ENCODE results near the gene PFKM.
"Not testable (repeated sequence)": the region's sequence is repeated elsewhere in the genome, so short reads cannot be mapped to it uniquely, and the experiment has no call there.

PFKM gene

DNA sequence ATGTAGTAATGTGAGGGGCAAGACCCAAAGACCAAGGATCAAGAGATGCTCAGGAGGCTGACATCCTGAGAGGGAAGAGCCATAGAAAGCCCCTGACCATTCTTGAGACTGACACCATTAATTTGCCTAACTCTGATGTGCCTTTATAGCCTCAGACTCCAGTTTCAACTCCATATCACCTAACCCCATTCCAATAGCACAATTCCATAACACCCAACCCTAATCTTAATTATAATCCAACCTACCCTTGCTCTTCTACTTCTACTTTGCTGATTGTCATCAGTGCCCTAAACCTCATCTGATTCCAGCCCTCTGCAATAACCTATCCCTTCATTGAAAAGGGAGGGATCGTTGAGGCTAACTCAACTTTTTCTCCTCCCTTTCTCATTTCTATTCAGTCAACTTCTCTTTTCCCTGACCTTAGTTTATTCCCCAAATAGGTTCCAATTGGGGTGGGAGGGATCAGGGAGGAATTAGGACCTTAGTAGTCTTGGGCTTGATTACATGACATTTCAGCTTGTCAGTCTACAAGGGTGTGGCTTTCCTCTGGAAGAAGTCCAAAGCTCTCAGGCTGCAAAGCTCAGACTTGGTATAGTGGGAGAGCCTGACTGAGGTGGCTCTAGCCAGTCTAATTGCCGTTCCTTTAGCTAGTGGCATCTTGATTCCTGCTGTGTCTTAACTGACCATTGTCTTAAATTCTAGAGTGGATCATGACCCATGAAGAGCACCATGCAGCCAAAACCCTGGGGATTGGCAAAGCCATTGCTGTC, 3.1 kb downstream of the PFKM start:
- peaks cover 29% of the 10 kb centered on the region for H3K4me1 ChIP-seq
- peaks cover 38% of the 10 kb centered on the region for H3K36me3 ChIP-seq (replicated peaks)
- no peaks in the 10 kb centered on the region for H3K9me3 ChIP-seq
- in situ Hi-C loops (cut with MboI; ENCODE audit: low sequenced_read_pairs), result no loop called here
- DNase-seq (ENCODE audit: low spot score in 2 of 2), result no peak
- H3K27me3 ChIP-seq (ENCODE audit: low read depth), result peaks cover 6% of the 10 kb centered on the region; the same call in 1 of the 2 replicates
- no peak overlapping the region for H3K4me3 ChIP-seq

DNA sequence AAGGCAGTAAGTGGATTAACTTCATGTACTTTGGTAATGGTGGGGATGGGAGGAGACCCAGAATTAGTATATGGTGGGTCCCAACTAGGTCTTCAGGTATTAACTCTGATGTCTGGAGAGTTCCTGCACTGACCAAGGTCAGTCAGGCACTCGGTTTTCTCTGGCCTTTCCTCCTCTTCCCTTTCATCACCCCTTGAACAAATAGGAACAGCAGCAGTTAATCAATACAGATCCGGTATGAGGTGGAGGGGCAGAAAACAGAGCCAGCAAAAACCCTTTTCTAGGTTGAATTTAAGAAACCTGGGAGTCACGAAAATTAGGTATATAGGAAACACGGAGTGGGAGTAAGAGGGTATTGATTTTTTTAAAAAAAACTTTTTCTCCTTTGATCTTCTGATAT, 4.0 kb downstream of the PFKM start:
- in situ Hi-C loops (cut with MboI; ENCODE audit: low sequenced_read_pairs), result no loop called here
- H3K4me1 ChIP-seq, result peaks cover 27% of the 10 kb centered on the region
- DNase-seq (ENCODE audit: low spot score in 2 of 2), result no peak
- H3K4me3 ChIP-seq, result no peak overlapping the region
- peaks cover 48% of the 10 kb centered on the region for H3K36me3 ChIP-seq (replicated peaks)
- no peaks in the 10 kb centered on the region for H3K27me3 ChIP-seq (ENCODE audit: low read depth)
- H3K9me3 ChIP-seq, result no peaks in the 10 kb centered on the region

GRCh38 chr12:48125542-48125941, 6.4 kb downstream of the PFKM start:
- H3K4me3 ChIP-seq; in situ Hi-C loops (cut with MboI; ENCODE audit: low sequenced_read_pairs); H3K27me3 ChIP-seq (ENCODE audit: low read depth); DNase-seq (ENCODE audit: low spot score in 2 of 2); H3K9me3 ChIP-seq: not testable (repeated sequence)
- peaks cover 13% of the 10 kb centered on the region for H3K4me1 ChIP-seq
- H3K36me3 ChIP-seq (replicated peaks), result peaks cover 64% of the 10 kb centered on the region

DNA sequence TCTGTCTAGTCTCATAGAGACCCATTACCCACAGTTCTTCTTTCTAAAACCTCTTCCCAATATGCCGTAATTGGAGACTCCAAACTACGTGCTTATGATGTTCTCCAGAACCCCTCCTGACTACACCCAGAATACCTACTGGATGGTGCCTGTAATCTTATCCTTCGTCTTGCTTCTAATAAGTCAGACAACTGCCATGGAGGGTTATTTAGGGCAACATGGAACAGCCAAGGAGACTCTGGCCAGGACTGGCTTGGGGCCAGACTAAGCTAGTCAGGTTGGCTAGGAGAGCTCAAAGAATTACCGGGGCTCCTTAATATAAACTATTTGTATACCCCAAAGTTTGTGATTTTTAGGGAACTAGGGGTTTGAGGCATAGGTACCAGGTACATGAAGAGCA, 6.8 kb downstream of the PFKM start:
- Histone ChIP-seq H3K4me3 (no peak overlapping the region), H3K9me3 (no peaks in the 10 kb centered on the region), H3K36me3 (replicated peaks) (peaks cover 68% of the 10 kb centered on the region), H3K27me3 (ENCODE audit: low read depth) (no peaks in the 10 kb centered on the region), H3K4me1 (peaks cover 10% of the 10 kb centered on the region)
- no peak for DNase-seq (ENCODE audit: low spot score in 2 of 2)
- in situ Hi-C loops (cut with MboI; ENCODE audit: low sequenced_read_pairs), result no loop called here

GRCh38 chr12:48126953-48127630, 7.9 kb downstream of the PFKM start:
- no peak overlapping the region for H3K4me3 ChIP-seq
- no peaks in the 10 kb centered on the region for H3K9me3 ChIP-seq
- peaks cover 2% of the 10 kb centered on the region; the same call in 1 of the 2 replicates for H3K4me1 ChIP-seq
- peaks cover 77% of the 10 kb centered on the region for H3K36me3 ChIP-seq (replicated peaks)
- no peak for DNase-seq (ENCODE audit: low spot score in 2 of 2)
- in situ Hi-C loops (cut with MboI; ENCODE audit: low sequenced_read_pairs), result no loop called here
- no peaks in the 10 kb centered on the region for H3K27me3 ChIP-seq (ENCODE audit: low read depth)

- DNase-seq (ENCODE audit: low spot score in 2 of 2), result no peak
- Histone ChIP-seq H3K27me3 (ENCODE audit: low read depth) (no peaks in the 10 kb centered on the region), H3K4me1 (no peaks in the 10 kb centered on the region), H3K4me3 (no peak overlapping the region), H3K36me3 (replicated peaks) (peaks cover 81% of the 10 kb centered on the region), H3K9me3 (no peaks in the 10 kb centered on the region)
- in situ Hi-C loops (cut with MboI; ENCODE audit: low sequenced_read_pairs), result no loop called here
These were observed 9.6 kb downstream of the PFKM start for GRCh38 chr12:48128800-48129199.

- H3K27me3 ChIP-seq (ENCODE audit: low read depth), result no peaks in the 10 kb centered on the region
- in situ Hi-C loops (cut with MboI; ENCODE audit: low sequenced_read_pairs), result no loop called here
- no peaks in the 10 kb centered on the region for H3K4me1 ChIP-seq
- no peak for DNase-seq (ENCODE audit: low spot score in 2 of 2)
- no peaks in the 10 kb centered on the region for H3K9me3 ChIP-seq
- H3K4me3 ChIP-seq, result no peak overlapping the region
- H3K36me3 ChIP-seq (replicated peaks), result peaks cover 84% of the 10 kb centered on the region
These were observed 10.2 kb downstream of the PFKM start for GRCh38 chr12:48129376-48129775.

DNA sequence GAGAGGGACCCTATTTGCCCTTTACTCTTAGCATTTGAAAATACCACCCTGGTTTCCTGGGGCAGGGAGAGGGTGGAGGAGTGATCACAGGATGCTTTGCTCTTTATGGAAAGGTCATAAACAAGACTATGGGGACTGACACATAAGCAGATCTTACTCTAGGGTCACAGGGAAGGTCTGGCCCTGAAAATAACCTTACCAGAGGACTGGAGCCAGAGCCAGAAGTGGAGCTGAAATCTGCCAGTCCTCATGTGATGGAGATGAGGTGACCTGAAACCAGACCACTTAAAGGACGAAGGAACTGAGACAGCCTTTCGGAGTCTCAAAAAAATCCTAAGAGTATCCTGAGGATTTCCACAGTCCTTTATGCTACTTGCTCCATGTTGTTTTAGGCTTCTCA, 12.4 kb downstream of the PFKM start:
- in situ Hi-C loops (cut with MboI; ENCODE audit: low sequenced_read_pairs), result no loop called here
- Histone ChIP-seq H3K4me3 (no peak overlapping the region), H3K9me3 (no peaks in the 10 kb centered on the region), H3K27me3 (ENCODE audit: low read depth) (no peaks in the 10 kb centered on the region), H3K36me3 (replicated peaks) (peaks cover 84% of the 10 kb centered on the region), H3K4me1 (no peaks in the 10 kb centered on the region)
- DNase-seq (ENCODE audit: low spot score in 2 of 2), result no peak

DNA sequence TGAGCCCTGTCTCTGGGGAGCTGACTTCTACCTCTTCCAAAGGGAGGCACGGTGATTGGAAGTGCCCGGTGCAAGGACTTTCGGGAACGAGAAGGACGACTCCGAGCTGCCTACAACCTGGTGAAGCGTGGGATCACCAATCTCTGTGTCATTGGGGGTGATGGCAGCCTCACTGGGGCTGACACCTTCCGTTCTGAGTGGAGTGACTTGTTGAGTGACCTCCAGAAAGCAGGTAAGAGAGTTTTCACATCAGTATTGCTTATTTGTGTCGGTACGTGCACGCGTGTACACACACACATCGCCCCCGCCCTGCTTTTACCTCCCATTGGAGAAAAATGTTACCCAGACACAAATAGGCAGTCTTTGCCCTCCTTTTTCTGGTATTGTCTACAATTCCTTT, 13.7 kb downstream of the PFKM start:
- no peak overlapping the region for H3K4me3 ChIP-seq
- H3K4me1 ChIP-seq, result no peaks in the 10 kb centered on the region
- no peak for DNase-seq (ENCODE audit: low spot score in 2 of 2)
- peaks cover 80% of the 10 kb centered on the region for H3K36me3 ChIP-seq (replicated peaks)
- no peaks in the 10 kb centered on the region for H3K9me3 ChIP-seq
- H3K27me3 ChIP-seq (ENCODE audit: low read depth), result no peaks in the 10 kb centered on the region
- in situ Hi-C loops (cut with MboI; ENCODE audit: low sequenced_read_pairs), result no loop called here

- Histone ChIP-seq H3K9me3 (no peaks in the 10 kb centered on the region), H3K4me1 (no peaks in the 10 kb centered on the region), H3K36me3 (replicated peaks) (peaks cover 82% of the 10 kb centered on the region), H3K4me3 (no peak overlapping the region), H3K27me3 (ENCODE audit: low read depth) (no peaks in the 10 kb centered on the region)
- in situ Hi-C loops (cut with MboI; ENCODE audit: low sequenced_read_pairs), result no loop called here
- DNase-seq (ENCODE audit: low spot score in 2 of 2), result no peak
These were observed 15.9 kb downstream of the PFKM start for GRCh38 chr12:48135027-48135426.

GRCh38 chr12:48142818-48143674, 23.9 kb downstream of the PFKM start:
- in situ Hi-C loops (cut with MboI; ENCODE audit: low sequenced_read_pairs), result no loop called here
- Histone ChIP-seq H3K4me3 (no peak overlapping the region), H3K27me3 (ENCODE audit: low read depth) (no peaks in the 10 kb centered on the region), H3K9me3 (no peaks in the 10 kb centered on the region), H3K36me3 (replicated peaks) (peaks cover 80% of the 10 kb centered on the region), H3K4me1 (no peaks in the 10 kb centered on the region)
- DNase-seq (ENCODE audit: low spot score in 2 of 2), result no peak

GRCh38 chr12:48143898-48144297, 24.7 kb downstream of the PFKM start:
- no peaks in the 10 kb centered on the region for H3K9me3 ChIP-seq
- H3K4me3 ChIP-seq, result no peak overlapping the region
- no peak for DNase-seq (ENCODE audit: low spot score in 2 of 2)
- in situ Hi-C loops (cut with MboI; ENCODE audit: low sequenced_read_pairs), result no loop called here
- peaks cover 80% of the 10 kb centered on the region for H3K36me3 ChIP-seq (replicated peaks)
- no peaks in the 10 kb centered on the region for H3K4me1 ChIP-seq
- no peaks in the 10 kb centered on the region for H3K27me3 ChIP-seq (ENCODE audit: low read depth)

DNA sequence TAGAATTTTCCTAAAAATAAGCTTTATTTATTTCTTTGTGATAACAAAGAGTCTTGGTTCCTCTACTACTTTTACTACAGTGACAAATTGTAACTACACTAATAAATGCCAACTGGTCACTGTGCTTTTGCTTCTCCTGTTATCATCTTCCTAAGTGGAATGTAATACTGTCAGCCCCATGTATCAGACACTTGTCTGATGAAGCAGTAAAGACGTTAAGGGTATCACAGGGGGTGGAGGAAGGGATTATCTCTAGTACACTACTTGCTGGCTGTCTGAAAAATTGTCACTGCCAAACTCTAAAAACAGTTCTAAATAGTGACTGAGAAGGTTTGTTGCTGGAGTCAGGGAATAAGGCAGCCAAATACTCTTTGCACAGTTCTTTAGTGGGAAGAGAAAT, 26.8 kb downstream of the PFKM start:
- H3K4me3 ChIP-seq, result no peak overlapping the region
- in situ Hi-C loops (cut with MboI; ENCODE audit: low sequenced_read_pairs), result no loop called here
- no peak for DNase-seq (ENCODE audit: low spot score in 2 of 2)
- no peaks in the 10 kb centered on the region for H3K4me1 ChIP-seq
- peaks cover 75% of the 10 kb centered on the region for H3K36me3 ChIP-seq (replicated peaks)
- H3K27me3 ChIP-seq (ENCODE audit: low read depth), result no peaks in the 10 kb centered on the region
- no peaks in the 10 kb centered on the region for H3K9me3 ChIP-seq
